ENCODE results near the gene XAB2. TPM values are rescaled to one million over a fixed set of nuclear protein-coding genes. Genes with fewer than 3 reads are reported as not detected.

The XAB2 gene
- total and polyA plus RNA-seq, 12 donors: 7.1 to 121 (median 44.3) TPM

DNA sequence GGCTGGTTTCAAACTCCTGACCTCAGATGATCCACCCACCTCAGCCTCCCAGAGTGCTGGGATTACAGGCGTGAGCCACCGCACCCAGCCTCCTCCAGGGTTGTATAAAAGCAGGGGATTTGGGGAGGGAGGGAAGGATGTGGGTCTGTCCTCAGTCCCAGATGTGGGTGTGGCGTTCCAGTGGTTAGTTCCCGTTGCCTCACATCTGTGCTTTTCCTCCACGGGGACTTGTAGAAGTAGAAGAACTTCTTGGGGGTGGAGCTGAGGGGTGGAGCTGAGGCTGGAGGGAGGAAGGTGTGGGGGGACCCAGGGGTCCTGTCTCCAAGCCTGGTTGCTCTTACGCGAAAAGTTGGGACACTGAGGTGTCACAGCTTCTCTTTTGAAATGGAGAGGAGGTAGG is 47.0 kb upstream of the XAB2 start:
- H3K4me3 ChIP-seq: no peak overlapping the region
- WGBS, 4 donors: 27 to 46% (median 34%) methylated on average over 7 of the region's 7 CpGs
- intact Hi-C loops (cut with DNase I): loop anchor here (5.0 to 10.0 kb wide), 2 partner anchors 109 to 322 kb away; no protein-coding TSS in a partner anchor

DNA sequence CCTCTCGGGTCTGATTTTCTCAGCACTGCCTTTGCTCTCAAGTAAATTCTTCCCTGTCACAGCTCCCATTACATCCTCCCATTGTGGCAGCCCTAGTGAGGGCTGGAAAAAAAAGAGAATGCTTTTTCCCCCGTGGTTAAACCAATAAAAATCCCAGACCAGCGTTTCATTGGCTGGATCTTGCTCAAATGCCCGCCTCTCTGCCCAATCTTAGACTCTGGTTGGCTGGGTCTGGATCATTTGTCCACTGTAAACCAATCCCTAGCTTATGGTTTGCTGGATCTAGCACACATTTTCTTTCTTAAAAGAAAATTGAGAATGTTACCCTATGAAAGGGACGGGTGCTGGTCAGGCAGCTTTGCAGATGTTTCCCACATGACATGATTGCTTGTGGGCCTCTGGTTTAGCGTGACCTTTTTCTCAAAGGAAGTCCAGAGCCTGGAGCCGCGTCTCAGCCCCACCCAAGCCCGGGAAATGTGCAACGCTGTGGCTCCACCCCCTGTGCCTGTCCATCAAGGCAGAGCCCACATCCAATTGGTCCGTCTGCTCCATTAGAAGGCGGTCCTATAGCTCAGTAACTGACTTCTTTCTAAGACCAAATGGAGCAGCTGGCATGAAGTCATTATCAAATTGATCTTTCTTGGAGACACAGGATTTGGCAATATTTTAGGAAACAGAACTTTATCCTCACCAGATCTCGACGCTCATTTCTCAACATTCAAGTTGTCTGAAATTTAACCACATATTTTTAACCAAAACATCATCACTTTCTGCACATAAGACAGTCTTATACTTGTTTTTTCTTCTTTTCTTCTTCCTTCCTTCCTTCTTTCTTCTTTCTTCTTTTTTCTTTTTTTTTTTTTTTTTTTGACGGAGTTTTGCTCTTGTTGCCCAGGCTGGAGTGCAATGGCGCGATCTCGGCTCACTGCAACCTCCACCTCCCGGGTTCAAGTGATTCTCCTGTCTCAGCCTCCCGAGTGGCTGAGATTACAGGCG is 45.0 kb upstream of the XAB2 start:
- TF ChIP-seq, protein P1, sequence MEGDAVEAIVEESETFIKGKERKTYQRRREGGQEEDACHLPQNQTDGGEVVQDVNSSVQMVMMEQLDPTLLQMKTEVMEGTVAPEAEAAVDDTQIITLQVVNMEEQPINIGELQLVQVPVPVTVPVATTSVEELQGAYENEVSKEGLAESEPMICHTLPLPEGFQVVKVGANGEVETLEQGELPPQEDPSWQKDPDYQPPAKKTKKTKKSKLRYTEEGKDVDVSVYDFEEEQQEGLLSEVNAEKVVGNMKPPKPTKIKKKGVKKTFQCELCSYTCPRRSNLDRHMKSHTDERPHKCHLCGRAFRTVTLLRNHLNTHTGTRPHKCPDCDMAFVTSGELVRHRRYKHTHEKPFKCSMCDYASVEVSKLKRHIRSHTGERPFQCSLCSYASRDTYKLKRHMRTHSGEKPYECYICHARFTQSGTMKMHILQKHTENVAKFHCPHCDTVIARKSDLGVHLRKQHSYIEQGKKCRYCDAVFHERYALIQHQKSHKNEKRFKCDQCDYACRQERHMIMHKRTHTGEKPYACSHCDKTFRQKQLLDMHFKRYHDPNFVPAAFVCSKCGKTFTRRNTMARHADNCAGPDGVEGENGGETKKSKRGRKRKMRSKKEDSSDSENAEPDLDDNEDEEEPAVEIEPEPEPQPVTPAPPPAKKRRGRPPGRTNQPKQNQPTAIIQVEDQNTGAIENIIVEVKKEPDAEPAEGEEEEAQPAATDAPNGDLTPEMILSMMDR (IDR thresholded peaks at IDR 0.05): no peak
- no peak for TF ChIP-seq POLR2A (IDR thresholded peaks at IDR 0.05)
- Histone ChIP-seq H3K27ac (no peak overlapping the region), H3K4me1 (replicated peaks in 1 of 2) (no peaks in the 10 kb centered on the region), H3K4me3 (no peak overlapping the region), H3K36me3 (replicated peaks in 1 of 2) (no peaks in the 10 kb centered on the region), H3K9me3 (replicated peaks in 1 of 3) (no peaks in the 10 kb centered on the region), H3K27me3 (peaks cover 4% of the 10 kb centered on the region)
- 53 to 74% (median 56%) methylated on average over 17 to 21 of the region's 21 CpGs for WGBS, 4 donors
- intact Hi-C loops (cut with DNase I): loop anchor here (5.0 to 10.0 kb wide), 2 partner anchors 107 to 320 kb away; no protein-coding TSS in a partner anchor
- peak; percentile 43 to 72 (median 65) for DNase-seq

More for the DNA sequence above, 47.0 kb upstream of the XAB2 start:
- H3K27ac ChIP-seq: no peak overlapping the region
- TF ChIP-seq, protein P1 (IDR thresholded peaks at IDR 0.05): no peak
- no peak for TF ChIP-seq POLR2A (IDR thresholded peaks at IDR 0.05)
- H3K27me3 ChIP-seq: no peaks in the 10 kb centered on the region
- no peak for DNase-seq
- no peaks in the 10 kb centered on the region for H3K36me3 ChIP-seq (replicated peaks in 1 of 2)
- H3K9me3 ChIP-seq (replicated peaks in 1 of 3): no peaks in the 10 kb centered on the region
- H3K4me1 ChIP-seq (replicated peaks in 1 of 2): peaks cover 0 to 2% of the 10 kb centered on the region in 2 donors

DNA sequence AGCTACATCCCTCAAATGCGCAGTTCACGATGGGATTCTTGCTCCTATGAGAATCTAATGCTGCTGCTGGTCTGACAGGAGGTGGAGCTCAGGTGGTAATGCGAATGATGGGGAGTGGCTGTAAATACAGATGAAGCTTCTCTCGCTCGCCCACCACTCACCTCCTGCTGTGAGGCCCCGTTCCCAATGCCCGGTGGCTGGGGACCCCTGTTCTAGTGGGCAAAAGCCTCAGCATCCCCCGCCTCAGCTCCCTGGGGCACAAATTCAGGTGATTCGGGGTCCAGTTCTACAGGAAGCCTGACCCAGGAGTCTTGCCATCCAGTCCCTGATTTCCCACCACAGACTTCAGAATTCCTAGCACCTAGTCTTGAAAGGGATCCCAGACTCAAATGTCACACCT is 43.2 kb upstream of the XAB2 start:
- H3K27me3 ChIP-seq: peaks cover 9% of the 10 kb centered on the region
- WGBS, 4 donors: 32 to 67% (median 47%) methylated on average over 8 to 9 of the region's 9 CpGs

DNA sequence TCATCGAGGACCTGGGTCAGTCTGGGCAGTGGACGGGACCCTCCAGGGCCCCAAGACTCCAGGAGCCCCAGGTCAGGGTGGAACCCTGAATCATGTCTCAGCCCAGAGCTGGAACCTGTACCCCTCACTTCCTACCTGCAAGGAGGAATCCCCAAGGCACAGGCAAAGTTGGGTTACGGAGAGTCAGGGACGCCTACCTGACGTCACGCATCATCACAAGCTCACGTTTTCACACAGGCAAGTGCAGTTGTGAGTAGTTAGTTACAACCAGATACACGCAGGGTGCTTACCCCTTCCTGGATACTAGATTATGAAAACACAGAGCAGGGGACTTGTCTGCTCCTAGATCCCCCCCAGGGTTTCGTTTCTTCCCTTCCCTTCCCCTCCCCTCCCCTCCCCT is 41.4 kb upstream of the XAB2 start:
- no peaks in the 10 kb centered on the region for H3K4me1 ChIP-seq (replicated peaks in 1 of 2)
- no peak overlapping the region for H3K27ac ChIP-seq
- no peaks in the 10 kb centered on the region for H3K36me3 ChIP-seq (replicated peaks in 1 of 2)
- peaks cover 9% of the 10 kb centered on the region for H3K27me3 ChIP-seq
- H3K4me3 ChIP-seq: no peak overlapping the region
- TF ChIP-seq, protein P1 (IDR thresholded peaks at IDR 0.05): no peak
- TF ChIP-seq POLR2A (IDR thresholded peaks at IDR 0.05): no peak
- intact Hi-C loops (cut with DNase I): loop anchor here in 1 of 2 donors (10.0 kb wide), 1 partner anchor 316 kb away; no protein-coding TSS in a partner anchor
- no peaks in the 10 kb centered on the region for H3K9me3 ChIP-seq (replicated peaks in 1 of 3)
- no peak for DNase-seq
- 21 to 29% (median 25%) methylated on average over 4 to 9 of the region's 9 CpGs for WGBS, 4 donors

More for the DNA sequence above, 43.2 kb upstream of the XAB2 start:
- H3K4me1 ChIP-seq (replicated peaks in 1 of 2): no peaks in the 10 kb centered on the region
- H3K4me3 ChIP-seq: no peak overlapping the region
- intact Hi-C loops (cut with DNase I): loop anchor here in 1 of 2 donors (10.0 kb wide), 1 partner anchor 318 kb away; no protein-coding TSS in a partner anchor
- no peaks in the 10 kb centered on the region for H3K9me3 ChIP-seq (replicated peaks in 1 of 3)
- DNase-seq: no peak
- no peak overlapping the region for H3K27ac ChIP-seq
- TF ChIP-seq, protein P1 (IDR thresholded peaks at IDR 0.05): no peak
- no peak for TF ChIP-seq POLR2A (IDR thresholded peaks at IDR 0.05)
- H3K36me3 ChIP-seq (replicated peaks in 1 of 2): no peaks in the 10 kb centered on the region

All from adrenal gland (tissue), 12 donors.